Smooth muscle cell (in vitro differentiated cells): ENCODE data around the gene EPB41L1. TPM values are rescaled to one million over a fixed set of nuclear protein-coding genes. Genes with fewer than 3 reads are reported as not detected.

Experiments used
- DNase-seq: peaks from one replicate; lab custom pipeline; 2025; ENCODE audit not compliant: unreplicated experiment; lab: John Stamatoyannopoulos, UW
- H2AFZ ChIP-seq: fragments of 200-600 bp; sonication (generic); 2 replicates; pipeline ENCODE4 v1.6.0; 2016; ENCODE audit warnings: antibody characterized with exemption, low read depth, mild to moderate bottlenecking
- H3F3A ChIP-seq: fragments of 200-600 bp; sonication (generic); 2 replicates; pipeline ENCODE4 v1.6.0; 2017; ENCODE audit warnings: antibody characterized with exemption, low read depth
- H3K27ac ChIP-seq: fragments of 200-600 bp; sonication (generic); 2 replicates; pipeline ENCODE4 v1.5.1; 2016; ENCODE audit warnings: low read depth, mild to moderate bottlenecking
- H3K27me3 ChIP-seq: fragments of 200-600 bp; sonication (generic); 2 replicates; pipeline ENCODE4 v1.6.1; 2016; ENCODE audit warnings: low read depth, mild to moderate bottlenecking
- H3K36me3 ChIP-seq: fragments of 200-600 bp; sonication (generic); 2 replicates; pipeline ENCODE4 v1.5.1; 2016; ENCODE audit warnings: low read depth
- H3K4me1 ChIP-seq: fragments of 200-600 bp; sonication (generic); 2 replicates; pipeline ENCODE4 v1.5.1; 2016; ENCODE audit warnings: low read depth
- H3K4me2 ChIP-seq: fragments of 200-600 bp; sonication (generic); 2 replicates; pipeline ENCODE4 v1.6.0; 2016; ENCODE audit warnings: mild to moderate bottlenecking
- H3K4me3 ChIP-seq: fragments of 200-600 bp; sonication (generic); 2 replicates; pipeline ENCODE4 v1.5.1; 2016; ENCODE audit warnings: mild to moderate bottlenecking
- H3K79me2 ChIP-seq: fragments of 200-600 bp; sonication (generic); 2 replicates; pipeline ENCODE4 v1.6.0; 2016; ENCODE audit warnings: low read depth, mild to moderate bottlenecking
- H3K9ac ChIP-seq: fragments of 200-600 bp; sonication (generic); 2 replicates; pipeline ENCODE4 v1.6.0; 2016; ENCODE audit warnings: low read depth
- H3K9me3 ChIP-seq: fragments of 200-600 bp; sonication (generic); replicated peaks from 2 replicates; pipeline ENCODE4 v1.5.1; 2016; ENCODE audit warnings: low read depth
- H4K20me1 ChIP-seq: fragments of 200-600 bp; sonication (generic); 2 replicates; pipeline ENCODE4 v1.6.0; 2016; ENCODE audit warnings: low read depth
- WGBS: methylation state at CpG from one replicate; pipeline ENCODE4 v1.1.7; 2016; ENCODE audit warnings: low lambda C conversion rate; 5-methylcytosine and 5-hydroxymethylcytosine counted together
- polyA plus RNA-seq: library from polyadenylated mRNA; unstranded; fragments of >200 nt; fragmentation: Nextera tagmentation; extraction: Ambion mirVana; gene quantifications from 2 replicates; pipeline ENCODE4 v1.2.1, GENCODE V29; 2016
- total RNA-seq: library from RNA; depleted of rRNA; stranded (reverse); fragments of >200 nt; gene quantifications from 2 replicates; pipeline ENCODE4 v1.2.3, GENCODE V29; 2014
- TF ChIP-seq, protein P1 (sequence below): fragments of 200-600 bp; sonication (generic); IDR thresholded peaks from 2 replicates; pipeline ENCODE4 v1.5.1; 2017; ENCODE audit warnings: borderline replicate concordance, mild to moderate bottlenecking, antibody characterized with exemption; ENCODE audit not compliant: insufficient read depth, poor library complexity, severe bottlenecking

Gene EPB41L1
- total and polyA plus RNA-seq, 2 experiments from 2014 or later, result 14.8 to 18.0 TPM

- Histone ChIP-seq H4K20me1 (no peaks in the 10 kb centered on the region), H3K4me3 (no peak overlapping the region), H3K79me2 (no peaks in the 10 kb centered on the region), H3K27me3 (no peaks in the 10 kb centered on the region), H3K4me1 (no peaks in the 10 kb centered on the region), H3K9me3 (no peaks in the 10 kb centered on the region), H3K27ac (no peak overlapping the region), H3K9ac (no peak overlapping the region), H3K4me2 (no peak overlapping the region), H2AFZ (no peak overlapping the region), H3K36me3 (no peaks in the 10 kb centered on the region), H3F3A (no peaks in the 10 kb centered on the region)
- 60% methylated on average over 6 of the region's 6 CpGs for WGBS
- peak; percentile 64 for DNase-seq
- TF ChIP-seq, protein P1, sequence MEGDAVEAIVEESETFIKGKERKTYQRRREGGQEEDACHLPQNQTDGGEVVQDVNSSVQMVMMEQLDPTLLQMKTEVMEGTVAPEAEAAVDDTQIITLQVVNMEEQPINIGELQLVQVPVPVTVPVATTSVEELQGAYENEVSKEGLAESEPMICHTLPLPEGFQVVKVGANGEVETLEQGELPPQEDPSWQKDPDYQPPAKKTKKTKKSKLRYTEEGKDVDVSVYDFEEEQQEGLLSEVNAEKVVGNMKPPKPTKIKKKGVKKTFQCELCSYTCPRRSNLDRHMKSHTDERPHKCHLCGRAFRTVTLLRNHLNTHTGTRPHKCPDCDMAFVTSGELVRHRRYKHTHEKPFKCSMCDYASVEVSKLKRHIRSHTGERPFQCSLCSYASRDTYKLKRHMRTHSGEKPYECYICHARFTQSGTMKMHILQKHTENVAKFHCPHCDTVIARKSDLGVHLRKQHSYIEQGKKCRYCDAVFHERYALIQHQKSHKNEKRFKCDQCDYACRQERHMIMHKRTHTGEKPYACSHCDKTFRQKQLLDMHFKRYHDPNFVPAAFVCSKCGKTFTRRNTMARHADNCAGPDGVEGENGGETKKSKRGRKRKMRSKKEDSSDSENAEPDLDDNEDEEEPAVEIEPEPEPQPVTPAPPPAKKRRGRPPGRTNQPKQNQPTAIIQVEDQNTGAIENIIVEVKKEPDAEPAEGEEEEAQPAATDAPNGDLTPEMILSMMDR, result peak; percentile 80
Observed at GRCh38 chr20:36199345-36200257, 45.1 kb downstream of the EPB41L1 start.

DNA sequence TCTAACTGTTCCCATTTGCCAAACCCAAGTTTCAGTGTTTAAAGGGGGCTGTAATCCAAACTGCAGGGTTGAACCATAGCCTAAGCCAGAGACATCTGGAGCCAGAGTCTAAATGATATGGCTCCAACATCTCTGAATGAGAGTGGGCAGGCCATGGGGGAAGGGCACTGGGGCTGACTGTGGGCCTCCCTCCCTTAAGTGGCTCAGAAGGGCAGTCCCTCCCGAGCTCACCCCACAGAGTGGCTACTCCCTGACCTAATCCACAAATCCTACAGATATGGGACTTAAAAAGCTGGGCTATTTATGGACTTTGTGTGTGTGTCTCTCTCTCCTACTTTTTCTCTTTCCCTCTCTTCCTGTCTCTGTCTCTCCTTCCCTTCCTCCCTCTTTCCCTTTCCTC, 45.9 kb downstream of the EPB41L1 start:
- H3K4me1 ChIP-seq, result no peaks in the 10 kb centered on the region
- H4K20me1 ChIP-seq, result no peaks in the 10 kb centered on the region
- H3K4me3 ChIP-seq, result no peak overlapping the region
- WGBS, result 38% methylated on average over 1 of the region's 1 CpG
- DNase-seq, result no peak
- H3K27me3 ChIP-seq, result no peaks in the 10 kb centered on the region
- no peaks in the 10 kb centered on the region for H3F3A ChIP-seq
- no peaks in the 10 kb centered on the region for H3K79me2 ChIP-seq
- H3K9me3 ChIP-seq, result no peaks in the 10 kb centered on the region
- no peak overlapping the region for H3K4me2 ChIP-seq
- no peak overlapping the region for H3K27ac ChIP-seq
- H2AFZ ChIP-seq, result no peak overlapping the region
- H3K9ac ChIP-seq, result no peak overlapping the region
- TF ChIP-seq, protein P1, result no peak
- H3K36me3 ChIP-seq, result no peaks in the 10 kb centered on the region

DNA sequence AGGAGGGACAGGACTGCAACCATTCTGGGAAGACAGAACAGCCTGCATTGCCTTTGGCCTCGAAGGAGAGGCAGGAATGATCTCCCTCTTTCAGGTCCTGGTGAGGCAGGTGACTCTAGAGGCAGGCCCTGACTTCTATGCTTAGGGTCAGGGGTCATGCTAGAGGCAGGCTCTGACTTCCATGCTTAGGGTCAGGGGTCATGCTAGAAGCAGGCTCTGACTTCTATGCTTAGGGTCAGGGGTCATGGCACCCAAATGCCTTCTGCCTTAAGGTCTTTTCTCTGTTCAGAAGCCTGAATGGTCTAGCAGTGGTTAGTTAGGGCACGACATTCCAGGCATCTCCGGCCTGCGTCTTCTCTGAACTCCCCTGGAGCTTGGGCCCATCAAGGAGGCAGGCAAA, 46.7 kb downstream of the EPB41L1 start:
- Histone ChIP-seq H2AFZ (no peak overlapping the region), H3K4me1 (no peaks in the 10 kb centered on the region), H3K9me3 (no peaks in the 10 kb centered on the region), H3K36me3 (no peaks in the 10 kb centered on the region), H3K9ac (no peak overlapping the region), H3F3A (no peaks in the 10 kb centered on the region), H4K20me1 (no peaks in the 10 kb centered on the region), H3K27me3 (no peaks in the 10 kb centered on the region), H3K4me3 (no peak overlapping the region), H3K4me2 (no peak overlapping the region), H3K27ac (no peak overlapping the region), H3K79me2 (no peaks in the 10 kb centered on the region)
- TF ChIP-seq, protein P1, result no peak
- 83% methylated on average over 4 of the region's 4 CpGs for WGBS
- DNase-seq, result no peak
